T1000 (cell line): Measurements from ENCODE around the gene ATP6V1G1.
"Not testable (repeated sequence)": the region's sequence is repeated elsewhere in the genome, so short reads cannot be mapped to it uniquely, and the experiment has no call there.

Experiments used
- DNase-seq: peaks from one replicate; lab custom pipeline; 2025; ENCODE audit warnings: mixed read lengths; lab: John Stamatoyannopoulos, UW

The ATP6V1G1 gene, protein sequence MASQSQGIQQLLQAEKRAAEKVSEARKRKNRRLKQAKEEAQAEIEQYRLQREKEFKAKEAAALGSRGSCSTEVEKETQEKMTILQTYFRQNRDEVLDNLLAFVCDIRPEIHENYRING

DNA sequence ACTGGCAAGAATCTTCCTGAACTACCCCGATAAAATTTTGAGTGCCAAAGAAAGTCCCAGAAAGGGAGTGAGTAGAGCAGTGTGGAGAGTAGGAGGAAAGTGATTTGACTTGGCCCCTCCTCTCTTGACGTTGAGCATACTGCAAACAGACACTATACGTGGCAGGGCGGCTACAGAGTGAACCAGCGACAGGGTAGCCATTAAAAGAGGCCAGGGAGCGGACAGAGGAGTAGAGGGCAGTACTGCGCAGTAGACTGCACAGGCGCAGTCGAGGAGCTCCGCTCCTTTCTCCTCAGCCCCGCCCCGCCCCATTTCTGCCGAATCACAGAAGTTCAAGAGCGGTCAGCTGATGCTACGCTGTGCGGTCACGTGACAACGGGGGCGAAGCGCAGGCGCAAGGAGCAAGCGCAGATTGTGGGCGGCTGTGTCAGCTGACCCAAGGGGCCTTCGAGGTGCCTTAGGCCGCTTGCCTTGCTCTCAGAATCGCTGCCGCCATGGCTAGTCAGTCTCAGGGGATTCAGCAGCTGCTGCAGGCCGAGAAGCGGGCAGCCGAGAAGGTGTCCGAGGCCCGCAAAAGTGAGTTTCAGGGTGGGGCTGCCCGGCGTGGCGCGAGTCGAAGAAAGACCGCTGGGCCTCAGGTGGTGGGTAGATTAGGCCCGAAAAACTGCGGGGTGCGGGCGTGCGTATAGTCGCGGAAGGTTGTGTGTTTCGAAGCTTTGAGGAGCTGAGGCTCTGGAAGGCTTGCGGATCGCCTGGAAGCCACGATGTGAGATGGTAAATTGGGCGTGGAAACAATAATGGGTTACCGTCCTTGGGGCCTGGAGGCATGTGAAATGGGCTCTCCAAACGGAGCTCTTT lies at the start of gene ATP6V1G1:
ATP6V1G1 (plus strand) TSS at position 425 of the 858 bp plus-strand sequence; CDS start at position 495, 70 bp downstream.
- peak; percentile 94 for DNase-seq

DNA sequence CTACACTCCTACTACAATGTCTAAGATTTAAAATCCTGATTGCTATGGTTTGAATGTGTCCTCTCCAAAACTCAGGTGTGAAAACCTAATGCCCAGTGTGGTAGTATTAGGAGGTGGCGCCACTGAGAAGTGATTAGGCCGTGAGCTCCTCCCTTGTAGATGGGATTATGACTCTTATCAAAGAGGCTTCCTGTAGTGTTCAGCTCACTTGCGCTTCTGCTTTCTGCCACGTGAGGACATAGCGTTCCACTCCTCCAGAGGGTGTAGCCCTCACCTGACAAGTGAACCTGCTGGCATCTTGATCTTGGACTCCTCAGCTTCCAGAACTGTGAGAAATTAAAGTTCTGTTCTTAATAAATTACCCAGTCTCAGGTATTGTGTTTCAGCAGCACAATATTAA lies 49.3 kb upstream of the ATP6V1G1 start:
- no peak for DNase-seq

DNA sequence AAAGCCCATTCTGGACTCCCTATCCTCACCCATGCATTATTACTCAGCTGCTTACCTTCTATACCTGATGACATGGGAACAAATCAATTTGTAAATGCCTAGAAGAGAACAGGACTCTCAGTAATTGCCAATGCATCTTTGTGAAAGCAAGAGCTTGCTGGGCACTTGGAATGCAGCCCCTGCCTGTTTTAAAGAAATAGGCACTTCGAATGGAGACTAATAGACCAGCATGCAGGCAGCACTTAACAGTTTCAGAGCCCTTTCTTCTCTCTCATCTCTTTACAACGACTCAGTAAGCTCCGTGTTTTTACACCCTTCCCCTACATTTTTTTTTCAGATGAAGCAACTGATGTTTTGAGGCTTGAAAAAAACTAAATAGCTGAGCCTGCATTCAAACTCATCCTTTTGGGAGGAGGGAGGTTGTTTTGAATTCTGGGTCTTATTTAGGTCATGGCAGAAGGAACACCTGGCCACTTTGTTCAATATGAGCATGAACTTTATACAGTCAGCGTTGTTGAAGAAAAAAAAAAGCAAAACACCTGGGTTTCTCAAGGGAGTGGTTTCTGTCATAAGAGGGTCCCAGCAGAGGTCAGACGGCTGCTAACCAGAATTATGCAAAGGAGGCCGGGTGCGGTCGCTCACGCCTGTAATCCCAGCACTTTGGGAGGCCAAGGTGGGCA lies 47.7 kb upstream of the ATP6V1G1 start:
- DNase-seq, result no peak

DNA sequence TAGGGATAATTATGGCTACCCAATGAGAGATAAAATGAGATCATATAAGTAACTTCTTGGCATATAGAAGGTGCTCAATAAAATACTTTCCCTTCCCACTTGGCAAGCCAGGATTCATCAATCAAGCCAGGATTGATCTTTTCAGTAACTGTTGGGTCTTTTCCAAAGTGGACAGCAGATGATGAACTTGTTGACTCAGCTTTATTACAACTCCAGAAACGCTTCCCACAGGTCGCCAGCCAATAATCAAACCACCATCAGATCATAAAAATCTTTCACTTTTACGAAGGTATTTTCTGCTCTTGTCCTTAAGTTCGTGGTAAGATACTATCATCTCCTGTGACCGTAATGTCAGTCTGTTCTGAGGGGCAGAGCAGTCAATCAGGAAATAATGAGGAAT lies 42.5 kb upstream of the ATP6V1G1 start:
- DNase-seq, result no peak

DNA sequence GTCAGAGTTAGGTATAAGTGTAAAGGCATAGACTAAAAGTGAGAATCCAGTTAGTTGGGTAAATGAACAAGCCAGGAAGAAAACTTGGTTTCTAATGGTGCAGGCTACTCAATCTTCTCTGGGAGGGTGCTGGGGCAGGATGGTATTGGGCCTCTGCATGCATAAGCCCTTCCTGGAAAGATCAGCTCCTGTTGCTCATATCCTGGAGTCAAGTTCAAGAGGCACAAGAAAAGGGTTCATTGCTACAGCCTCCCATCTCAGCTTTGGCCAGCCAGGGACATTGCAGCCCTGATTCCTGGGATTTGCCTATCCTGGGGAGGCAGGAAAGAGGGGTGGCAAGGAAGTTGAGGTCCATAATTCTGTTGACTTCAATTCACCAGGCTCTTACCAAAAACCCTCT lies 40.7 kb upstream of the ATP6V1G1 start:
- no peak for DNase-seq

DNA sequence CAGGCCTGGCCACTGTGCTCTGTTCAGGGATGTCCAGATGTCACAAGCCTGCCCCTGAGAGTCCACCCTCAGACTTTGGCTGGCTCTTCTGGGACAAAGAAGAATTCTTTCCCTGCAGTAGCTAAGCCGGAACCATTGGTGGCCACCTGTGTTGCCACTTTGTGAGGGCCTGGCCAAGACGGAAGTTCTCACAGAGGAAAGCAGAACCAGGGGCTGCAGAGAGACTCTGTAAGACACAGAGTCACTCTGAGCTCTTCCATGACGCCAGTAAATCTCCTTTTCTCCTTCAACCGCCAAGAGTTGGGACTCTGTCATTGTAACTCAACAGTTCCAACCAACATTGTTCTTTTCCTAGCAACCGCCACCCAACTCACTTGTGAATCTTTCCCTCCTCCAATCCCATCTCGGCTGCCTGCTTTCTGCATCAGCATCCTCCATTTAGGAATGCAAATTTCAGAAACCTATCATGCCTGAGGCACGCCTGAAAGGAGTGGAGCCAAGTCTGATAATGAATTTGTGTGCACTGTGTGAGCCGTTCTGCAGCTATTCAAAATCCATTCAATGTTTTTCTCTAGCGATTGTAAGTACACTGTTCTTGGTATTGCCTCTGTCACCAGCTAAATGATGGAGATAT lies 37.8 kb upstream of the ATP6V1G1 start:
- DNase-seq, result no peak

DNA sequence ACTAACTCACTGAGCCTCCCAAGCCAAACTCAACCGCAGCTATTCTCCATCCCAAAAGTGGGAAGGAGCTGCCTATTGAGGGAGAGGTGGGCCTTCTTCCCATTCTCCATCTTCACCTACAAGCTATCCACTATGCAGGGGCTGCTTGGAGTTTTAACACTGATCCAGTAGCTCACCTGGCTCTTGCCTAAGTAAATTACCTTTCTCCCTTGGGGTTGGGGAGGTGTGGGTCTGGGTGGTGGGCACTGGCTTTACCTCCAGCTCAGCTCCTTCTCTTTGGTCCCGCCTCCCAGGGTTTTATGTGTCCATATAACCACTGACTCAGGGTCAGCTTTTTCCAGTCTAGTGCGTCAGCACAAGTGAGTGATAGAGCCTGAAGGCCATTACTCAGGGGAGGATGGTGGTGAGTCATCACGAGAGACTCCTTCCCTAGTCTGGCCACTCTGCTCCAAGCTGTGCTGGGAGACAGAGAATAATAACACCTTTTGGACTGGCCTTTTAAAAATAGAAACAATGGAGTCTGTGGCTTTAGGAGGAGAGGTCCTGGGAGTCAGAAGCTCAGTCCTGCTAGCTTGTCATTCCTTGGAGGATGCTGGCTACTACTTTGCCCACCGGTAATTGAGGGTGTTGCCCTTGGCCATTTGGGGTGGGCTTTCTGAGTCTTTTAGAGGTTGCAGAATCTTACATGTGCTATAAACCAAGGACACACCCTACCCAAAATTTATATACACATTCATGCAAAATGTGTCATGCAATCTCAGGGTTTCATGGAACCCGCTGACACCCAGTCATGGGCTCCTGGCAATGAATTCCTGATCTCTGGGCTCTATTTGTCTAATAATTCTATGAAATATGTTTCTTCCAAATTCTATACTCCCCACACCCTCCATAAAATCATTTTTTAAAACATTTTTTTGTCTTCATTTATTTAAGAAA lies 35.6 kb upstream of the ATP6V1G1 start:
- DNase-seq, result peak; percentile 90

DNA sequence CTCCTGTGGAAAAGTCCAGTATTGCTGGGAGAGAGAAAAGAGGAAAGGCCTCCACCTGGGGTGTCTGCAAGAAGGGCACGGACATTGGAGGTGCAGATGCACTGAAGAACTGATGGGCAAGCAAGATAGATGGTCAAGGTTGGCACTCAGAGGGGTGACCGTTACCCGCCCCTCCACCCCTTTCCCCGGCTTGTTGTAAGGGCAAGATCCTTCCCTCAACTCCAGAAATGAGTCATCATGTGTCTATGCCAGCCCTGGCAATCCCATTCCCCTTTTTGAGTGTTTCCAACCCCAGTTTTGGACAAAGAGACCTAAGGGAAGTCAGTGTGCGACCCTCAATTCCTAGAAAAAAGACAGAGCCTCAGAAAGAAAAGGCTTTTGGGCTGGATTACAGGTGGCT lies 34.9 kb upstream of the ATP6V1G1 start:
- no peak for DNase-seq

DNA sequence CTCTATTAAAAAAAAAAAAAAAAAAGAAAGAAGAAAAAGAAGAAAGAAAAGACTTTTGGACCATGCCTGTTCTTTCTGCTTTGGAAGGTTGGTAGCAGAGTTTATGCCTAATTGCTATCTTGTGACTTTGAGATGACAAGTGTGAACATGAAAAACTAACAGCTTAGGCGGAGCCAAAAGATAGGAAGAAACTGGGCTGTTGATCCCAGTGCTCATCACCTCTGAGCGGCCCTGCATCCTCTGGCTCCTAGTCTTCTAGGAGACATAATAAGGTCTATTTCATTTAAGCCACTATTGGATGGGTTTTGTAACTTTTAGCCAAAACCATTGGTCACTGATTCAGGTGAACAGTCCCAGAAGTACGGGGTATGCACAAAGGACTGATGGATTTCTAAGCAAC lies 34.4 kb upstream of the ATP6V1G1 start:
- no peak for DNase-seq

DNA sequence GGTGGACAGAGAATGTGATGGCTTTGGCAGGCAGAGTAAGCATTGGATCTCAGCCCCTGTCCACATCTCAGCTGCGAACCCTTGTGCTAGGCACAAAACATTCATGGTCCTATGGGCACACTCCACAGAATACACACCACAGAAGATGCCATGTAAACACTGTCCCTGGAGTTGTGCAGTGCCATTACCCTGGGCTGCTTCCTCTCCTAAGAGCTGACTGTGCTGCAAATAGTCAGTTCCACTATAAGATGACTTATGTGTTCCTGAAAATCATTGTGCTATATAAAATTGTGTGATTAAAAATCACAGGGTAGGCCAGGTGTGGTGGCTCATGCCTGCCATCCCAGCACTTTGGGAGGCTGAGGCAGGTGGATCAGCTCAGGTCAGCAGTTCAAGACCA lies 31.9 kb upstream of the ATP6V1G1 start:
- DNase-seq, result no peak

DNA sequence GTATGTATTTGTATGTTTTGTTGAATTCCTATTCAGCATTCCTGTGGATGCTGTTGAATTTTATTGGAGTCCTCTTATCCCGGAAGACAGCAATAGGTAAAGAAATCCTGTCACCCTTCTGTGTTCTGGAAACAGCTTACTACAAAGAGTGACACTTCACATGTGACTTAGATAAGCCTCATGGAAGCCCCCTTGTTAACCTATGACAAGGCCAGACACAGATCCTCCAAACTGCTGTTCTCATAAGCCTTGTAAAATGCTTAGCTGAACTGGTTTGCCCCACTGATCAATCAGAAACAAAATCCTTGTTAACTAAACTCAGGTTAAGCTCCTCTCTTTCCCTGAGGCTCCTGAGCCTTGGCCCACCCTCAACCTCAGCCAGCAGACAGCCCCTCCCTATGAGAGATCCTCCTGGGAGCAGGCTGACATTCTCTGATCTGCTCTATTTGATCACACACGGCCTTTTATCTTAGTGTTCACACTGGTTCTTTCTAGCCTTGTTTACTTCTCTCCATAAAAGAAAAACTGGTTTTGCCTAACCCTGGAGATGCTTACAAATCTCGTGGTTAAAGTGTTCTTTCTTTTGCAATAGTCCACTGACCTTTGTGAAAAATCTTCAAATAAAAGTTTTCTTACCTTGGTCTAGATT lies 29.4 kb upstream of the ATP6V1G1 start:
- no peak for DNase-seq

DNA sequence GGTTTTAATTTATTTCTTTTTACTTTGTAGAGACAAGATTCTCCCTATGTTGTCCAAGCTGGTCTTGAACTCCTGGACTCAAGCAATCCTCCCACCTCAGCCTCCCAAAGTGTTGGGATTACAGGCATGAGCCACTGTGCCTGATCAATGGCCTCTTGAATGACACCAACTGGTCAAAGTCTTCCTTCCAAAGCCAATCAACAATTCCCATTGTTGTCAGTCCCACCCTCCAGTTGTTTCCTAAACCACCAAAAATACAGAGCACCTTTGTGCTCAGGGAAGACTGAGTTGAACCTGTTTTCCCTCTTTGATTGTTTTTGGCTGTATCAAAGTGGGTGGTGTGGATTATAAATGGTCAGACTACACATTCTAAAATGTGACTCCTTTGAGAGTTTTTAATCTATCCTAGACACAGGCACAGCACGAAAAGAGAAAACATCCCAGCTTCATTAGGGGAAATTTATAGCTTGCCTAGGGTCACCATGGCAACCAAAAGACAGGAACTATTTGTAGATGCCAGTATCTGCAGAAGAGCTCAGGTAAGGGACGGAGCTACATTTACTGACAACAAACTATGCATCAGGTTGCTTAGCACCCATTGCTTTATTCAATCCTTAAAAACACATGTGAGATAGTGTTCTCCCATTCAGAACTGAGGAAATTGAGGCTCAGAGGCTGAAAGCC lies 27.6 kb upstream of the ATP6V1G1 start:
- no peak for DNase-seq

DNA sequence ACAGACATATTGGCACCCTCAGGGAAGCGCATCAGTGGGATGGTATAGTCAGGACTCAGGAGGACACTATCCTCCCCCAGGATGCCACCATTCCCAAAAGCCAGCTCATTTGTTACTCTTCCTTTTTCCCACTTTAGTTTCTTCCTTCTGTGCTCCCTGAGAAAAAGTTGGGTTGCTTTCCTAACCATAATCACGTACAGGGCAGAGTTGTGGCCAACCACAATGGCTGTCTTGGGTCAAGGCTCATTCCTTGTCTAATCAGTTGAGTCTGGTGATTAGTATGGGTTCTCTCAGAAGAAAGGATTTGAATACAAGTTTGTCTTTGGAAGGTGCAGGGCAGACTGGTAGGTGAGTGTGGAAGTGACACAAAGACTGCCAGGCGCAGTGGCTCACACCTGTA lies 26.6 kb upstream of the ATP6V1G1 start:
- no peak for DNase-seq

DNA sequence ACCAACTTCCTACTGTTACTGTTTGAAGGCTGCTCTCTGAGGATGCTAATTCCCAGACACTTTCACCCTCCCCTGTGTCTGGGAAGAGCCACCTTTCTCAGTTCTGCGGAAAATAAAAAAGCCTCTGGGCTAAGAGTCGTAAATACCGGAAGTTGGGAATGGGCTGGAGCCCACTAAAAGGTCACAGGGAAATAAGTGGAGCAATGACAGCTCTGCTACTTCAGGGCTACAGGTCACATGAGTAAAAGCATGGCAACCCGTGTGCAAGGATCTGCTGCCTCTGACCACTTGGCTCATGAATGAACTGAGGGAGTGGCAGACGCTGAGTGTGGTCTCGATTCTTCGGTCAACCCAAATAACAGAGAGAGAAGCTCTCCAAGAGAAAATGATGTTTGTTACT lies 25.8 kb upstream of the ATP6V1G1 start:
- DNase-seq, result no peak

DNA sequence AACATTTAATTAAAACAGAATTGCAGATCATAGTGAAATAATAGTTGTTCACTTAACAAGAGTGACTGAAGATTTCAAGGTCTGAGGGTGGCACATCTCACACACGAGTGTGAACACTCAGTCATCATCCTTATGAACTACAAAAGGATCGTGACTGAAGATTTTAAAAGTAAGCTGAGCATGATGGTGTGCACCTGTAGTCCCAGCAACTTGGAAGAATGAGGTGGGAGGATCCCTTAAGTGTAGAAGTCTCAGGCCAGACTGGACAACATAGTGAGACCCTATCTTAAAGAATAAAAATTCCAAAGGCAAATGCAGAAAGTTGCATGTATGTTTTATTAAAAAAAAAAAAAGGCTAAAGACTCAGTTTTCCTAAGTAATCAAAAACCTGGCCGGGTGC lies 22.4 kb upstream of the ATP6V1G1 start:
- DNase-seq, result no peak

DNA sequence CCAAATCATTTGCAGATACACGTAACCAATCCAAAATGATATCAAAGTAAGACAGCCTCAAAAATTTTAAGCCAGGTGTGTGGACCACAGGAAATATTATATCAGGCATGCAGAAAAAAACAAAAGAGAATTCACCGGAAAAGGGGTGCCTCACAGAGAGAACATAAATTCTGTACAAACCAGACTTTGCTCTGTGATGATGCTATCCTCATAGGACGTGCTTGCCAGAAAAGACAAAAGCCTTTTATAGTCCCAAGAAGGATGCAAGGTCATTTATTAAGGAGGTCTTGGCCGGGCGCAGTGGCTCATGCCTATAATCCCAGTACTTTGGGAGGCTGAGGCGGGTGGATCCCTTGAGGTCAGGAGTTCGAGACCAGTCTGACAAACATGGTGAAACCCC lies 16.8 kb upstream of the ATP6V1G1 start:
- no peak for DNase-seq

DNA sequence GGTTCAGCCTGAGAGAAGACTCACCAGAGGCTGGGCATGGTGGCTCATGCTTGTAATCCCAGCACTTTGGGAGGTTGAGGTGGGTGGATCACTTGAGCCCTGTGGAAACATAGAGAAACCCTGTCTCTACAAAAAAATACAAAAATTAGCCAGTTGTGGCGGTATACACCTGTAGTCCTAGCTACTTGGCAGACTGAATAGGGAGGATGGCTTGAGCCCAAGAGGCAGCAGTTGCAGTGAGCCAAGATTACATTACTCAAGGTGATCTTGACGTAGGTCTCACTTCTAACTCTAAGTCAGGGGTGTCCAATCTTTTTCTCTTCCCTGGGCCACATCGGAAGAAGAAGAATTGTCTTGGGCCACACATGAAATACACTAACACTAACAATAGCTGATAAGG lies 16.2 kb upstream of the ATP6V1G1 start:
- no peak for DNase-seq

DNA sequence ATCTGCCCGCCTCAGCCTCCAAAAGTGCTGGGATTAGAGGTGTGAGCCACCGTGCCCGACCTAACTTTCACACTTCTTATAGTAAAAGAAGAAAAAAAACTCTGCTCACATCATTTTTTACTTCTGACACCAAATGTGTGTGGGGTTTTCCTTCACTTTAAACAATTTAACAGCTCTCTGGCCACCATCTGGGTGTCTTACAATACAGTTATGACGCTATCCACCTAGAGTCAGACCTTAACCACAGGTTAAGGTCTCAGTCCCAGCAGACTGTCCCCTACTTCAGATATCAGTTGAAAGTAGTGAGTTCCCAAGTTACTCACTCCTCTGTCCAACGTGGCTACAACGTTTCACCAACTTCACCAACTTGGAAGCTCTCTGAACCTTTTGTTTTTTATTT lies 15.4 kb upstream of the ATP6V1G1 start:
- no peak for DNase-seq

DNA sequence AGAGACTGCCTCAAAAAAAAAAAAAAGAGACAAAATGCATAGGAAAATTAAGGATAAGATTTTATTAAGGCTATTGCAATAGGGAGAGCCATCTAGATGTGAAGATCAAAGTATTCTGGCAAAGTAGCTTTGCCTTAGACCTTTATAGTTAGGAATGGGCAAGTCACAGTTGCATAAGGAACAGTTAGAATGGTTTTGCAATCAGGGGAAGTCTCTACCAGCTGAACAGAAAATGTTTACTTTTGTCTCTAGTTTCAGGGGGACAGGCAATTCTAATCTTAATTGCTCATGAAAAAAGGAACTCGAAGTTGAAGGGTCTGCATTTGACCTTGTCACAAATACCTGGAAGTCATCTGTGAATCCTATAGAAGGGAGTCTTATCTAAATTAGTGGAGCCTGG lies 13.1 kb upstream of the ATP6V1G1 start:
- DNase-seq, result no peak

DNA sequence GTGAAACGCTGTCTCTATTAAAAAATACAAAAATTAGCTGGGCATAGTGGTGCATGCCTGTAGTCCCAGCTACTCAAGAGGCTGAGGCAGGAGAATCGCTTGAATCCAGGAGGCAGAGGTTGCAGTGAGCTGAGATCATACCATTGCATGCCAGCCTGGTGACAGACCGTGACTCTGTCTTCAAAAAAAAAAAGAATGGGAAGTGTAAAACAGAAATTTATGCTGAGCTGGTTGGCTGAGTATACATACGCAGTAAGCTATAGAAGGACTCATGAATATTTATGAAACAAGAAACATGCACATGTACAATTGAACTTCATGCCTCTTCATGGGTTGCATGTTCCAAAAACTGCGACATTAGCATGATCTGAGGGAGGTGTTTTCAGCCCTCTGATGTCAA lies 10.8 kb upstream of the ATP6V1G1 start:
- not testable (repeated sequence) for DNase-seq

DNA sequence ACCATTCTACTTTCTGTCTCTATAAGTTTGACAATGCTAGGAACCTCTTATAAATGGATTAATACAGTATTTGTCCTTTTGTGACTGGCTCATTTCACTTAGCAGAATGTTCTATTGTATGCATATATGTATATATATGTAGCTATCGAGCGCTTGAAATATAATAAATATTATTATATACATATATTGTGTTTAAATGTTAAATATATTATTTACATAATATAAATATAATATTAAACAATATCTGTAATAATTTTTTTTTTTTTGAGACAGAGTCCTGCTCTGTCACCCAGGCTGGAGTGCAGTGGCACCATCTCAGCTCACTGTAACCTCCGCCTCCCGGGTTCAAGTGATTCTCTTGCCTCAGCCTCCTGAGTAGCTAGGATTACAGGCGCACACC lies 9.4 kb upstream of the ATP6V1G1 start:
- not testable (repeated sequence) for DNase-seq
